Esophagus muscularis mucosa (tissue), 3 donors: Measurements from ENCODE around the gene BRD8.

Source experiments
- POLR2AphosphoS5 ChIP-seq, 2 donors: sonication (generic); formaldehyde crosslinking; IDR thresholded peaks; one replicate each; pipeline ENCODE4 v1.6.1; 2017; ENCODE audit warnings: antibody characterized with exemption in 2 of 2
- TF ChIP-seq, protein P1 (sequence below), 3 experiments: fragments of 200-600 bp in 2 of 3; fragments of 450-650 bp in 1 of 3; sonication (generic) in 2 of 3; IDR thresholded peaks; one replicate each; pipeline ENCODE4 v1.5.1; 2017 to 2019; ENCODE audit warnings: antibody characterized with exemption in 3 of 3, mild to moderate bottlenecking in 2 of 3, moderate library complexity in 1 of 3

GRCh38 chr5:138103319-138103637, 75.2 kb downstream of the BRD8 start:
- no peak for TF ChIP-seq POLR2AphosphoS5 (IDR thresholded peaks at IDR 0.05)
- TF ChIP-seq, protein P1, sequence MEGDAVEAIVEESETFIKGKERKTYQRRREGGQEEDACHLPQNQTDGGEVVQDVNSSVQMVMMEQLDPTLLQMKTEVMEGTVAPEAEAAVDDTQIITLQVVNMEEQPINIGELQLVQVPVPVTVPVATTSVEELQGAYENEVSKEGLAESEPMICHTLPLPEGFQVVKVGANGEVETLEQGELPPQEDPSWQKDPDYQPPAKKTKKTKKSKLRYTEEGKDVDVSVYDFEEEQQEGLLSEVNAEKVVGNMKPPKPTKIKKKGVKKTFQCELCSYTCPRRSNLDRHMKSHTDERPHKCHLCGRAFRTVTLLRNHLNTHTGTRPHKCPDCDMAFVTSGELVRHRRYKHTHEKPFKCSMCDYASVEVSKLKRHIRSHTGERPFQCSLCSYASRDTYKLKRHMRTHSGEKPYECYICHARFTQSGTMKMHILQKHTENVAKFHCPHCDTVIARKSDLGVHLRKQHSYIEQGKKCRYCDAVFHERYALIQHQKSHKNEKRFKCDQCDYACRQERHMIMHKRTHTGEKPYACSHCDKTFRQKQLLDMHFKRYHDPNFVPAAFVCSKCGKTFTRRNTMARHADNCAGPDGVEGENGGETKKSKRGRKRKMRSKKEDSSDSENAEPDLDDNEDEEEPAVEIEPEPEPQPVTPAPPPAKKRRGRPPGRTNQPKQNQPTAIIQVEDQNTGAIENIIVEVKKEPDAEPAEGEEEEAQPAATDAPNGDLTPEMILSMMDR (IDR thresholded peaks at IDR 0.05) = no peak
